ENCODE measurements around the gene KCNS1. TPM values are rescaled to one million over a fixed set of nuclear protein-coding genes. Genes with fewer than 3 reads are reported as not detected.

The KCNS1 gene
- total RNA-seq, 1 experiment from 2014 or later = 0.09 TPM

- H3K4me3 ChIP-seq (ENCODE audit: low read depth, low read length) = no peak overlapping the region
- Mint-ChIP-seq H3K4me1 (ENCODE audit: low read depth, unreplicated experiment) (peaks cover 39% of the 10 kb centered on the region), H3K36me3 (ENCODE audit: insufficient read depth, unreplicated experiment) (peaks cover 27% of the 10 kb centered on the region), H3K27ac (ENCODE audit: unreplicated experiment) (peak overlapping the region; percentile 7), H3K4me3 (ENCODE audit: unreplicated experiment) (no peak overlapping the region), H3K27me3 (ENCODE audit: insufficient read depth, unreplicated experiment) (no peaks in the 10 kb centered on the region), H3K9me3 (ENCODE audit: unreplicated experiment) (peaks cover 13% of the 10 kb centered on the region)
- no peaks in the 10 kb centered on the region for H3K36me3 ChIP-seq (ENCODE audit: control insufficient read depth, insufficient read depth, low read length)
- H3K27me3 ChIP-seq (replicated peaks; ENCODE audit: control insufficient read depth, insufficient read depth, low read length) = no peaks in the 10 kb centered on the region
- no peak for TF ChIP-seq CTCF (IDR thresholded peaks at IDR 0.05; ENCODE audit: insufficient read depth in 1 of 2, low read depth in 1 of 2, low read length in 1 of 2, severe bottlenecking in 1 of 2, unreplicated experiment in 1 of 2)
- BruUV-seq (replicated peaks) = no TSS peak
- peaks cover 30% of the 10 kb centered on the region for H3K4me1 ChIP-seq
- no peak for DNase-seq
- intact Hi-C loops (cut with micrococcal nuclease; ENCODE audit: unreplicated experiment) = loop anchor here (1.0 kb wide), 1 partner anchor 25 kb away; no protein-coding TSS in a partner anchor
- CTCF ChIA-PET = interaction anchor here (1.0 kb wide), 1 partner anchor 25 kb away, joined by 3 read pairs; no protein-coding TSS in a partner anchor
- peaks cover 6% of the 10 kb centered on the region; the same call in 1 of the 2 replicates for H3K9me3 ChIP-seq
- POLR2A ChIA-PET = no interaction called here
Observed at GRCh38 chr20:45069261-45069660, 31.7 kb downstream of the KCNS1 start.

- H3K9me3 ChIP-seq = peaks cover 6% of the 10 kb centered on the region; the same call in 1 of the 2 replicates
- no peak for TF ChIP-seq CTCF (IDR thresholded peaks at IDR 0.05; ENCODE audit: insufficient read depth in 1 of 2, low read depth in 1 of 2, low read length in 1 of 2, severe bottlenecking in 1 of 2, unreplicated experiment in 1 of 2)
- no peak overlapping the region for H3K4me3 ChIP-seq (ENCODE audit: low read depth, low read length)
- Mint-ChIP-seq H3K4me1 (ENCODE audit: low read depth, unreplicated experiment) (peaks cover 39% of the 10 kb centered on the region), H3K9me3 (ENCODE audit: unreplicated experiment) (peaks cover 13% of the 10 kb centered on the region), H3K27me3 (ENCODE audit: insufficient read depth, unreplicated experiment) (no peaks in the 10 kb centered on the region), H3K4me3 (ENCODE audit: unreplicated experiment) (no peak overlapping the region), H3K27ac (ENCODE audit: unreplicated experiment) (no peak overlapping the region), H3K36me3 (ENCODE audit: insufficient read depth, unreplicated experiment) (peaks cover 27% of the 10 kb centered on the region)
- no peak for DNase-seq
- intact Hi-C loops (cut with micrococcal nuclease; ENCODE audit: unreplicated experiment) = no loop called here
- H3K27me3 ChIP-seq (replicated peaks; ENCODE audit: control insufficient read depth, insufficient read depth, low read length) = no peaks in the 10 kb centered on the region
- CTCF ChIA-PET = interaction anchor here (0.8 to 1.0 kb wide), 2 partner anchors 24 to 28 kb away, joined by 3 to 4 read pairs; no protein-coding TSS in a partner anchor
- no TSS peak for BruUV-seq (replicated peaks)
- POLR2A ChIA-PET = no interaction called here
- H3K4me1 ChIP-seq = peaks cover 30% of the 10 kb centered on the region
- H3K36me3 ChIP-seq (ENCODE audit: control insufficient read depth, insufficient read depth, low read length) = no peaks in the 10 kb centered on the region
Observed at GRCh38 chr20:45067558-45067957, 33.4 kb downstream of the KCNS1 start.

- Mint-ChIP-seq H3K36me3 (ENCODE audit: insufficient read depth, unreplicated experiment) (peaks cover 27% of the 10 kb centered on the region), H3K9me3 (ENCODE audit: unreplicated experiment) (peaks cover 13% of the 10 kb centered on the region), H3K27me3 (ENCODE audit: insufficient read depth, unreplicated experiment) (no peaks in the 10 kb centered on the region), H3K4me3 (ENCODE audit: unreplicated experiment) (no peak overlapping the region), H3K27ac (ENCODE audit: unreplicated experiment) (no peak overlapping the region), H3K4me1 (ENCODE audit: low read depth, unreplicated experiment) (peaks cover 39% of the 10 kb centered on the region)
- DNase-seq = no peak
- H3K36me3 ChIP-seq (ENCODE audit: control insufficient read depth, insufficient read depth, low read length) = no peaks in the 10 kb centered on the region
- intact Hi-C loops (cut with micrococcal nuclease; ENCODE audit: unreplicated experiment) = no loop called here
- no TSS peak for BruUV-seq (replicated peaks)
- TF ChIP-seq CTCF (IDR thresholded peaks at IDR 0.05; ENCODE audit: insufficient read depth in 1 of 2, low read depth in 1 of 2, low read length in 1 of 2, severe bottlenecking in 1 of 2, unreplicated experiment in 1 of 2) = no peak
- ChIA-PET CTCF (interaction anchor here (0.5 to 1.0 kb wide), 4 partner anchors 11 to 29 kb away, joined by 3 to 4 read pairs (median 3); no protein-coding TSS in a partner anchor), POLR2A (no interaction called here)
- H3K4me1 ChIP-seq = peaks cover 32% of the 10 kb centered on the region
- H3K9me3 ChIP-seq = peaks cover 6% of the 10 kb centered on the region; the same call in 1 of the 2 replicates
- H3K27me3 ChIP-seq (replicated peaks; ENCODE audit: control insufficient read depth, insufficient read depth, low read length) = no peaks in the 10 kb centered on the region
- no peak overlapping the region for H3K4me3 ChIP-seq (ENCODE audit: low read depth, low read length)
Observed at GRCh38 chr20:45067087-45067486, 33.8 kb downstream of the KCNS1 start.

Measured in Caco-2 (cell line).